HG02642 (cell line): ENCODE data around the gene IPO11.
"Not testable (repeated sequence)": the region's sequence is repeated elsewhere in the genome, so short reads cannot be mapped to it uniquely, and the experiment has no call there.

Experiments used
- ATAC-seq: cut with Tn5 transposase; IDR thresholded peaks from one replicate; pipeline ENCODE4 v1.9.1; 2021; ENCODE audit warnings: mild to moderate bottlenecking; ENCODE audit not compliant: unreplicated experiment, poor library complexity

IPO11 gene

GRCh38 chr5:62508760-62509159 is 96.2 kb downstream of the IPO11 start:
- ATAC-seq, result not testable (repeated sequence)

- no peak for ATAC-seq
Observed at GRCh38 chr5:62509806-62510205, 97.2 kb downstream of the IPO11 start.

- ATAC-seq, result not testable (repeated sequence)
Observed at GRCh38 chr5:62513085-62513484, 100.5 kb downstream of the IPO11 start.

- ATAC-seq, result no peak
Observed at GRCh38 chr5:62514510-62515119, 102.1 kb downstream of the IPO11 start.

GRCh38 chr5:62520812-62521211 is 108.2 kb downstream of the IPO11 start:
- not testable (repeated sequence) for ATAC-seq

GRCh38 chr5:62521319-62521718 is 108.8 kb downstream of the IPO11 start:
- no peak for ATAC-seq

- no peak for ATAC-seq
Observed at GRCh38 chr5:62522811-62523210, 110.2 kb downstream of the IPO11 start.

GRCh38 chr5:62533597-62533996 is 121.0 kb downstream of the IPO11 start:
- no peak for ATAC-seq

GRCh38 chr5:62534461-62535236 is 122.1 kb downstream of the IPO11 start:
- no peak for ATAC-seq

- ATAC-seq, result no peak
Observed at GRCh38 chr5:62536232-62536631, 123.7 kb downstream of the IPO11 start.

GRCh38 chr5:62536783-62537182 is 124.2 kb downstream of the IPO11 start:
- ATAC-seq, result no peak

GRCh38 chr5:62538017-62538942 is 125.7 kb downstream of the IPO11 start:
- no peak for ATAC-seq

GRCh38 chr5:62542720-62543119 is 130.2 kb downstream of the IPO11 start:
- ATAC-seq, result no peak

GRCh38 chr5:62547945-62548630 is 135.5 kb downstream of the IPO11 start:
- no peak for ATAC-seq

- ATAC-seq, result no peak
Observed at GRCh38 chr5:62550103-62550502, 137.5 kb downstream of the IPO11 start.

- no peak for ATAC-seq
Observed at GRCh38 chr5:62555930-62556329, 143.4 kb downstream of the IPO11 start.

GRCh38 chr5:62558941-62559340 is 146.4 kb downstream of the IPO11 start:
- ATAC-seq, result no peak

GRCh38 chr5:62560786-62561185 is 148.2 kb downstream of the IPO11 start:
- no peak for ATAC-seq

GRCh38 chr5:62561896-62562295 is 149.3 kb downstream of the IPO11 start:
- ATAC-seq, result no peak

GRCh38 chr5:62562867-62563266 is 150.3 kb downstream of the IPO11 start:
- no peak for ATAC-seq
